ENCODE measurements around the gene SKAP1.

SKAP1 gene

GRCh38 chr17:48326310-48326709, 103.7 kb downstream of the SKAP1 start:
- DNase-seq (ENCODE audit: low read depth in 1 of 2, low spot score in 1 of 2): no peak
- H3K27me3 ChIP-seq (ENCODE audit: insufficient read depth, poor library complexity, severe bottlenecking): peaks cover 27% of the 10 kb centered on the region
- TF ChIP-seq SPI1 (IDR thresholded peaks at IDR 0.05; ENCODE audit: borderline replicate concordance, low read depth): no peak
- no peak for TF ChIP-seq POLR2AphosphoS5 (IDR thresholded peaks at IDR 0.05; ENCODE audit: low read depth)
- TF ChIP-seq GABPA (IDR thresholded peaks at IDR 0.05; ENCODE audit: low read depth): no peak
- TF ChIP-seq, protein P1, sequence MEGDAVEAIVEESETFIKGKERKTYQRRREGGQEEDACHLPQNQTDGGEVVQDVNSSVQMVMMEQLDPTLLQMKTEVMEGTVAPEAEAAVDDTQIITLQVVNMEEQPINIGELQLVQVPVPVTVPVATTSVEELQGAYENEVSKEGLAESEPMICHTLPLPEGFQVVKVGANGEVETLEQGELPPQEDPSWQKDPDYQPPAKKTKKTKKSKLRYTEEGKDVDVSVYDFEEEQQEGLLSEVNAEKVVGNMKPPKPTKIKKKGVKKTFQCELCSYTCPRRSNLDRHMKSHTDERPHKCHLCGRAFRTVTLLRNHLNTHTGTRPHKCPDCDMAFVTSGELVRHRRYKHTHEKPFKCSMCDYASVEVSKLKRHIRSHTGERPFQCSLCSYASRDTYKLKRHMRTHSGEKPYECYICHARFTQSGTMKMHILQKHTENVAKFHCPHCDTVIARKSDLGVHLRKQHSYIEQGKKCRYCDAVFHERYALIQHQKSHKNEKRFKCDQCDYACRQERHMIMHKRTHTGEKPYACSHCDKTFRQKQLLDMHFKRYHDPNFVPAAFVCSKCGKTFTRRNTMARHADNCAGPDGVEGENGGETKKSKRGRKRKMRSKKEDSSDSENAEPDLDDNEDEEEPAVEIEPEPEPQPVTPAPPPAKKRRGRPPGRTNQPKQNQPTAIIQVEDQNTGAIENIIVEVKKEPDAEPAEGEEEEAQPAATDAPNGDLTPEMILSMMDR (IDR thresholded peaks at IDR 0.05; ENCODE audit: insufficient read depth, low read length): no peak
- TF ChIP-seq, protein P2, sequence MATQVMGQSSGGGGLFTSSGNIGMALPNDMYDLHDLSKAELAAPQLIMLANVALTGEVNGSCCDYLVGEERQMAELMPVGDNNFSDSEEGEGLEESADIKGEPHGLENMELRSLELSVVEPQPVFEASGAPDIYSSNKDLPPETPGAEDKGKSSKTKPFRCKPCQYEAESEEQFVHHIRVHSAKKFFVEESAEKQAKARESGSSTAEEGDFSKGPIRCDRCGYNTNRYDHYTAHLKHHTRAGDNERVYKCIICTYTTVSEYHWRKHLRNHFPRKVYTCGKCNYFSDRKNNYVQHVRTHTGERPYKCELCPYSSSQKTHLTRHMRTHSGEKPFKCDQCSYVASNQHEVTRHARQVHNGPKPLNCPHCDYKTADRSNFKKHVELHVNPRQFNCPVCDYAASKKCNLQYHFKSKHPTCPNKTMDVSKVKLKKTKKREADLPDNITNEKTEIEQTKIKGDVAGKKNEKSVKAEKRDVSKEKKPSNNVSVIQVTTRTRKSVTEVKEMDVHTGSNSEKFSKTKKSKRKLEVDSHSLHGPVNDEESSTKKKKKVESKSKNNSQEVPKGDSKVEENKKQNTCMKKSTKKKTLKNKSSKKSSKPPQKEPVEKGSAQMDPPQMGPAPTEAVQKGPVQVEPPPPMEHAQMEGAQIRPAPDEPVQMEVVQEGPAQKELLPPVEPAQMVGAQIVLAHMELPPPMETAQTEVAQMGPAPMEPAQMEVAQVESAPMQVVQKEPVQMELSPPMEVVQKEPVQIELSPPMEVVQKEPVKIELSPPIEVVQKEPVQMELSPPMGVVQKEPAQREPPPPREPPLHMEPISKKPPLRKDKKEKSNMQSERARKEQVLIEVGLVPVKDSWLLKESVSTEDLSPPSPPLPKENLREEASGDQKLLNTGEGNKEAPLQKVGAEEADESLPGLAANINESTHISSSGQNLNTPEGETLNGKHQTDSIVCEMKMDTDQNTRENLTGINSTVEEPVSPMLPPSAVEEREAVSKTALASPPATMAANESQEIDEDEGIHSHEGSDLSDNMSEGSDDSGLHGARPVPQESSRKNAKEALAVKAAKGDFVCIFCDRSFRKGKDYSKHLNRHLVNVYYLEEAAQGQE (IDR thresholded peaks at IDR 0.05; ENCODE audit: insufficient replicate concordance, low read depth): no peak
- no peak overlapping the region for H3K27ac ChIP-seq (replicated peaks)
- no peak overlapping the region for H3K4me3 ChIP-seq (replicated peaks; ENCODE audit: insufficient read depth, low read length)

DNA sequence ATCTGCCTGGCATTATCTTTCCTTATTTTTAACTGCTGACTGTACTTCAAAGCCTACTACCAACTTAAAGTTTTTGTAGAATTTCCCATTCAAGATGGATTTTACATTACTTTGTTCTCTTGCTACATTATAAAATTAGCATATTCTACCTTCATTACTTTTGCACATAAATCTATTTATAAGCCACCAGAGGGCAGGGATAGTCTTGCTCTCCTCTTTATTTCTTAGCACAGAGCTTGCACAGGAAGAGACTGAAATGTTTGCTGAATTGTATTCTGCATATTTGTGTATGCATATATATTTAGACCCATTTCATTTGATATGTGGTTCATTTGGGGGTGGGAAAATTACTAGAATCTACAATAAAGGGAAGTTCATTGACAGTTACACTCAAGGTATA, 108.0 kb downstream of the SKAP1 start:
- TF ChIP-seq GABPA (IDR thresholded peaks at IDR 0.05; ENCODE audit: low read depth) (no peak), SPI1 (IDR thresholded peaks at IDR 0.05; ENCODE audit: borderline replicate concordance, low read depth) (no peak), POLR2AphosphoS5 (IDR thresholded peaks at IDR 0.05; ENCODE audit: low read depth) (no peak)
- TF ChIP-seq, protein P1 (IDR thresholded peaks at IDR 0.05; ENCODE audit: insufficient read depth, low read length): no peak
- TF ChIP-seq, protein P2 (IDR thresholded peaks at IDR 0.05; ENCODE audit: insufficient replicate concordance, low read depth): no peak
- H3K27me3 ChIP-seq (ENCODE audit: insufficient read depth, poor library complexity, severe bottlenecking): peaks cover 17% of the 10 kb centered on the region

GRCh38 chr17:48317732-48318131, 112.3 kb downstream of the SKAP1 start:
- Histone ChIP-seq H3K4me3 (replicated peaks; ENCODE audit: insufficient read depth, low read length) (no peak overlapping the region), H3K27ac (replicated peaks) (no peak overlapping the region), H3K27me3 (ENCODE audit: insufficient read depth, poor library complexity, severe bottlenecking) (peaks cover 12% of the 10 kb centered on the region)
- no peak for TF ChIP-seq GABPA (IDR thresholded peaks at IDR 0.05; ENCODE audit: low read depth)
- no peak for DNase-seq (ENCODE audit: low read depth in 1 of 2, low spot score in 1 of 2)

More for the DNA sequence above, 108.0 kb downstream of the SKAP1 start:
- H3K4me3 ChIP-seq (replicated peaks; ENCODE audit: insufficient read depth, low read length): no peak overlapping the region
- DNase-seq (ENCODE audit: low read depth in 1 of 2, low spot score in 1 of 2): no peak
- no peak overlapping the region for H3K27ac ChIP-seq (replicated peaks)

DNA sequence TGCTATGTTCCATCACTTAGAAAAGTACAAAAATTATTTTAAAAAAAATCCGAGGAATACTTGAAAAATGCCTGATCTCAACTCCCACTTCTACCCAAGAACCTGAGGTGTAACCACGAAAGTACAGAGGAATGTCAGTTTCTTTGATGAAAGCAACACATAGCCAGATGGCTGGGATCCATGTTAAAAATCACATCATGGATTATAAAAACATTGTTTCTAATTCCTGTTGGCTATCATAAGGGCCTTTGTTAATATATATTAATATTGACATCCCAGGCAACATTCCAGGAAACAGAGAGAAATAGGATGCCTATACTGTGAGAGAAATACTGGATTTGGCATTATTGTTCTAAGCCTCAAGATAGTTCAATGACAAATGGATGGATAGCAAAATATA, 115.3 kb downstream of the SKAP1 start:
- Histone ChIP-seq H3K27me3 (ENCODE audit: insufficient read depth, poor library complexity, severe bottlenecking) (peaks cover 24% of the 10 kb centered on the region), H3K27ac (replicated peaks) (no peak overlapping the region), H3K4me3 (replicated peaks; ENCODE audit: insufficient read depth, low read length) (no peak overlapping the region)
- no peak for DNase-seq (ENCODE audit: low read depth in 1 of 2, low spot score in 1 of 2)
- TF ChIP-seq, protein P1 (IDR thresholded peaks at IDR 0.05; ENCODE audit: insufficient read depth, low read length): no peak
- TF ChIP-seq GABPA (IDR thresholded peaks at IDR 0.05; ENCODE audit: low read depth): no peak
- no peak for TF ChIP-seq SPI1 (IDR thresholded peaks at IDR 0.05; ENCODE audit: borderline replicate concordance, low read depth)
- TF ChIP-seq, protein P2 (IDR thresholded peaks at IDR 0.05; ENCODE audit: insufficient replicate concordance, low read depth): no peak
- TF ChIP-seq POLR2AphosphoS5 (IDR thresholded peaks at IDR 0.05; ENCODE audit: low read depth): no peak

All from HL-60 (cell line).